H1 (cell line): ENCODE data around the gene KIF5C. TPM values are rescaled to one million over a fixed set of nuclear protein-coding genes. Genes with fewer than 3 reads are reported as not detected.

Experiments
- CTCF ChIA-PET: fragments of 300-600 bp; sonication (Branson Sonifier 250); formaldehyde crosslinking; loops from one replicate; lab custom pipeline; 2021; ENCODE audit not compliant: partially characterized antibody; lab: Charles Lee
- POLR2A ChIA-PET: fragments of 300-600 bp; sonication (Branson Sonifier 250); formaldehyde crosslinking; loops from one replicate; lab custom pipeline; 2021; ENCODE audit warnings: inconsistent platforms; ENCODE audit not compliant: partially characterized antibody; lab: Charles Lee
- DNase-seq, 2 experiments: peaks; one replicate each; pipeline versions ENCODE4 v3.0.0 to v3.0.0-alpha.2; 2010 to 2022; ENCODE audit warnings: low spot score in 2 of 2, low read depth in 1 of 2, mixed read lengths in 1 of 2
- FAIRE-seq: peaks from 2 replicates; lab custom pipeline; 2011; peaks lifted over from hg19 to GRCh38; lab: Jason Lieb, UNC
- H2AFZ ChIP-seq: 2 replicates; pipeline ENCODE4 v1.8.1; 2012; ENCODE audit warnings: low read length, inconsistent platforms
- H2AK5ac ChIP-seq: 2 replicates; pipeline ENCODE4 v1.6.1; 2013; ENCODE audit warnings: low read depth, low read length
- H2BK120ac ChIP-seq: replicated peaks from 2 replicates; pipeline ENCODE3; 2013; ENCODE audit warnings: low read depth, low read length, inconsistent platforms
- H2BK12ac ChIP-seq: 2 replicates; pipeline ENCODE4 v1.6.1; 2013; ENCODE audit warnings: low read depth, low read length
- H2BK15ac ChIP-seq: 2 replicates; pipeline ENCODE4 v1.6.1; 2013; ENCODE audit warnings: low read length
- H2BK20ac ChIP-seq: 2 replicates; pipeline ENCODE4 v1.6.1; 2013; ENCODE audit warnings: low read length
- H2BK5ac ChIP-seq: 2 replicates; pipeline ENCODE4 v1.6.1; 2013; ENCODE audit warnings: low read depth, low read length
- H3K14ac ChIP-seq: 2 replicates; pipeline ENCODE4 v1.6.1; 2013; ENCODE audit warnings: inconsistent platforms; ENCODE audit not compliant: insufficient read length
- H3K18ac ChIP-seq: 2 replicates; pipeline ENCODE4 v1.6.1; 2013; ENCODE audit warnings: low read length; ENCODE audit errors: extremely low read depth
- H3K23ac ChIP-seq: 2 replicates; pipeline ENCODE4 v1.6.1; 2013; ENCODE audit warnings: inconsistent platforms; ENCODE audit not compliant: insufficient read length
- H3K23me2 ChIP-seq: 2 replicates; pipeline ENCODE4 v1.6.1; 2013; ENCODE audit warnings: low read depth, low read length
- H3K27ac ChIP-seq: 2 replicates; pipeline ENCODE4 v1.6.1; 2011; ENCODE audit warnings: low read depth, low read length, inconsistent platforms
- H3K27me3 ChIP-seq, 4 experiments: replicated peaks in 1 of 4; 1 replicate in 1 of 4; 2 replicates in 3 of 4; pipeline versions ENCODE4 v1.6.1 to v1.8.1; 2011 to 2013; ENCODE audit warnings: low read length in 3 of 4, mild to moderate bottlenecking in 3 of 4, inconsistent platforms in 2 of 4, mixed read lengths in 2 of 4, moderate library complexity in 1 of 4; ENCODE audit not compliant: control insufficient read depth in 3 of 4, insufficient read depth in 3 of 4; ENCODE audit errors: extremely low read depth in 1 of 4
- H3K36me3 ChIP-seq, 4 experiments: 2 replicates each; pipeline versions ENCODE4 v1.6.1 to v1.8.1; 2011 to 2013; ENCODE audit warnings: mild to moderate bottlenecking in 4 of 4, low read length in 3 of 4, moderate library complexity in 2 of 4, control low read depth in 1 of 4, inconsistent platforms in 1 of 4; ENCODE audit not compliant: insufficient read depth in 4 of 4, control insufficient read depth in 2 of 4
- H3K4ac ChIP-seq: replicated peaks from 2 replicates; pipeline ENCODE3; 2013; ENCODE audit warnings: low read length, low read depth, mixed read lengths, inconsistent platforms; ENCODE audit not compliant: insufficient read length
- H3K4me1 ChIP-seq, 4 experiments: replicated peaks in 1 of 4; 1 replicate in 1 of 4; 2 replicates in 3 of 4; pipeline versions ENCODE4 v1.6.1 to v1.8.1; 2011 to 2013; ENCODE audit warnings: low read length in 3 of 4, inconsistent platforms in 2 of 4, mixed read lengths in 1 of 4; ENCODE audit not compliant: insufficient read depth in 4 of 4, control insufficient read depth in 3 of 4
- H3K4me2 ChIP-seq, 2 experiments: 2 replicates each; pipeline versions ENCODE4 v1.6.1 to v1.8.1; 2011 to 2013; ENCODE audit warnings: low read depth in 2 of 2, low read length in 2 of 2, control low read depth in 1 of 2, inconsistent platforms in 1 of 2, mild to moderate bottlenecking in 1 of 2; ENCODE audit not compliant: insufficient read depth in 1 of 2
- H3K4me3 ChIP-seq, 4 experiments: fragments of 200-600, 300-600 bp in 1 of 4; sonication (generic), shearing (Covaris generic), sonication (Bioruptor Twin) in 1 of 4; 2 replicates each; pipeline versions ENCODE4 v1.5.1 to v1.8.1; 2011 to 2016; ENCODE audit warnings: low read length in 4 of 4, low read depth in 3 of 4, control low read depth in 2 of 4, inconsistent platforms in 2 of 4, mild to moderate bottlenecking in 2 of 4, mixed read lengths in 1 of 4, moderate library complexity in 1 of 4; ENCODE audit not compliant: insufficient read depth in 2 of 4; ENCODE audit errors: extremely low read depth in 1 of 4
- H3K56ac ChIP-seq: replicated peaks from 2 replicates; pipeline ENCODE3; 2013; ENCODE audit warnings: low read depth, mild to moderate bottlenecking, mixed read lengths, low read length, inconsistent platforms; ENCODE audit not compliant: insufficient read length
- H3K79me1 ChIP-seq: 2 replicates; pipeline ENCODE4 v1.6.1; 2013; ENCODE audit warnings: low read depth, low read length, control low read depth
- H3K79me2 ChIP-seq, 2 experiments: 2 replicates each; pipeline versions ENCODE4 v1.6.1 to v1.8.1; 2012 to 2013; ENCODE audit warnings: low read length in 2 of 2, mild to moderate bottlenecking in 2 of 2, inconsistent platforms in 1 of 2; ENCODE audit not compliant: insufficient read depth in 2 of 2, control insufficient read depth in 1 of 2
- H3K9ac ChIP-seq, 4 experiments: replicated peaks in 1 of 4; 1 replicate in 1 of 4; 2 replicates in 3 of 4; pipeline versions ENCODE4 v1.6.1 to v1.8.1; 2011 to 2013; ENCODE audit warnings: low read depth in 3 of 4, low read length in 3 of 4, control low read depth in 2 of 4, mild to moderate bottlenecking in 2 of 4, moderate library complexity in 2 of 4, inconsistent platforms in 1 of 4; ENCODE audit errors: extremely low read depth in 1 of 4
- H3K9me3 ChIP-seq, 2 experiments: 2 replicates each; pipeline versions ENCODE4 v1.6.1 to v1.8.1; 2012 to 2013; ENCODE audit warnings: mild to moderate bottlenecking in 2 of 2, moderate library complexity in 2 of 2, control low read depth in 1 of 2, inconsistent platforms in 1 of 2, low read depth in 1 of 2, low read length in 1 of 2, mixed read lengths in 1 of 2; ENCODE audit not compliant: insufficient read depth in 2 of 2
- H4K20me1 ChIP-seq, 2 experiments: replicated peaks in 1 of 2; 2 replicates each; pipeline versions ENCODE3 to v1.8.1; 2011 to 2013; ENCODE audit warnings: inconsistent platforms in 2 of 2, low read length in 2 of 2, mild to moderate bottlenecking in 1 of 2; ENCODE audit not compliant: insufficient read depth in 2 of 2, control insufficient read depth in 1 of 2
- H4K5ac ChIP-seq: 2 replicates; pipeline ENCODE4 v1.6.1; 2013; ENCODE audit warnings: low read length, low read depth, mixed read lengths, inconsistent platforms; ENCODE audit not compliant: insufficient read length
- H4K8ac ChIP-seq: 2 replicates; pipeline ENCODE4 v1.8.0; 2013; ENCODE audit warnings: mild to moderate bottlenecking, moderate library complexity, low read length, inconsistent platforms; ENCODE audit not compliant: insufficient read depth; ENCODE audit errors: extremely low read depth
- H4K91ac ChIP-seq: replicated peaks from 2 replicates; pipeline ENCODE3; 2013; ENCODE audit warnings: low read length, mixed read lengths, inconsistent platforms; ENCODE audit not compliant: insufficient read length
- ASH2L ChIP-seq: fragments of 200-600, 300-600 bp; sonication (generic); IDR thresholded peaks from one replicate; pipeline ENCODE4 v1.7.1; 2017; ENCODE audit warnings: low read length
- EGR1 ChIP-seq: IDR thresholded peaks from 2 replicates; pipeline ENCODE4 v1.6.1; 2011; ENCODE audit warnings: low read depth, low read length, borderline replicate concordance
- EP300 ChIP-seq, 2 experiments: IDR thresholded peaks; 1 replicate in 1 of 2; 2 replicates in 1 of 2; pipeline ENCODE4 v1.6.1; 2011 to 2012; ENCODE audit warnings: low read depth in 2 of 2, low read length in 2 of 2, mild to moderate bottlenecking in 2 of 2, borderline replicate concordance in 1 of 2, inconsistent platforms in 1 of 2, moderate library complexity in 1 of 2
- HDAC6 ChIP-seq: IDR thresholded peaks from one replicate; pipeline ENCODE4 v1.7.1; 2012; ENCODE audit warnings: low read depth, mild to moderate bottlenecking, inconsistent platforms, low read length, moderate library complexity
- JUN ChIP-seq: IDR thresholded peaks from 2 replicates; pipeline ENCODE4 v1.6.1; 2011; ENCODE audit warnings: low read depth, mild to moderate bottlenecking, improper control_type of control experiment, low read length
- KDM1A ChIP-seq: fragments of 200-600, 300-600 bp; sonication (generic); IDR thresholded peaks from 2 replicates; pipeline ENCODE4 v1.7.1; 2016; ENCODE audit warnings: mild to moderate bottlenecking, low read length, borderline replicate concordance
- KDM4A ChIP-seq: IDR thresholded peaks from one replicate; pipeline ENCODE4 v1.7.1; 2012; ENCODE audit warnings: low read depth, mild to moderate bottlenecking, moderate library complexity, low read length, inconsistent platforms; ENCODE audit not compliant: severe bottlenecking
- RAD21 ChIP-seq, 2 experiments: IDR thresholded peaks in 1 of 2; conservative IDR thresholded peaks in 1 of 2; 2 replicates each; pipeline ENCODE4 v1.6.1; 2011; ENCODE audit warnings: low read depth in 2 of 2, low read length in 2 of 2, improper control_type of control experiment in 1 of 2, inconsistent platforms in 1 of 2, mild to moderate bottlenecking in 1 of 2, moderate library complexity in 1 of 2
- SP2 ChIP-seq: IDR thresholded peaks from 2 replicates; pipeline ENCODE4 v1.6.1; 2012; ENCODE audit warnings: mild to moderate bottlenecking, low read length, inconsistent platforms
- TAF1 ChIP-seq: IDR thresholded peaks from 2 replicates; pipeline ENCODE4 v1.6.1; 2011; ENCODE audit warnings: mild to moderate bottlenecking, low read depth, low read length
- TEAD4 ChIP-seq: IDR thresholded peaks from 2 replicates; pipeline ENCODE4 v1.6.1; 2012; ENCODE audit warnings: low read depth, low read length, inconsistent platforms, mixed read lengths
- WGBS, 2 experiments: shearing (Covaris generic) in 1 of 2; methylation state at CpG; one replicate each; pipeline versions ENCODE4 v1.1.6 to v1.1.7; 2013 to 2015; ENCODE audit warnings: low lambda C conversion rate in 2 of 2, mixed read lengths in 2 of 2, inconsistent platforms in 1 of 2, low coverage in 1 of 2, missing lambda C conversion rate in 1 of 2; ENCODE audit not compliant: insufficient replicate concordance in 2 of 2, insufficient coverage in 1 of 2, insufficient read length in 1 of 2; ENCODE audit errors: extremely low coverage in 1 of 2, missing lambda C conversion rate in 1 of 2; 5-methylcytosine and 5-hydroxymethylcytosine counted together
- polyA plus RNA-seq, 7 experiments: library from polyadenylated mRNA; depleted of rRNA in 3 of 7; stranded (reverse) in 5 of 7; unstranded in 2 of 7; fragments of >200 nt in 5 of 7; fragments of 200-250 nt in 2 of 7; gene quantifications; 1 replicate in 5 of 7; 2 replicates in 1 of 7; 4 replicates in 1 of 7; pipeline versions ENCODE4 v1.2.1 to v1.2.3, GENCODE V29; 2011 to 2013; ENCODE audit warnings: missing spikeins in 2 of 7, mixed read lengths in 2 of 7
- total RNA-seq: library from RNA; stranded (reverse); fragmentation: NEBNext Ultra II Directional; extraction: Animal tissue kit (Norgen Biotek cat#: 25700); gene quantifications from 2 replicates; pipeline ENCODE4 v1.2.1, GENCODE V29; 2021

KIF5C gene
- total and polyA plus RNA-seq, 2 of the 8 experiments (the other 6 are each of a cell fraction or from before 2014, with no cell fraction given): 16.3 to 66.4 TPM

- DNase-seq (no peak), FAIRE-seq (no peak)
- no peak overlapping the region for H2BK12ac ChIP-seq
- H3K9ac ChIP-seq: no peak overlapping the region
- H2AK5ac ChIP-seq: no peak overlapping the region
- H3K56ac ChIP-seq: no peak overlapping the region
- H3K4me1 ChIP-seq: no peaks in the 10 kb centered on the region
- no peaks in the 10 kb centered on the region for H3K9me3 ChIP-seq
- H3K4me3 ChIP-seq: no peak overlapping the region
- no peak overlapping the region for H2BK15ac ChIP-seq
- no peak overlapping the region for H2BK5ac ChIP-seq
- no peak overlapping the region for H4K8ac ChIP-seq
- no peak overlapping the region for H3K4me2 ChIP-seq
- no peaks in the 10 kb centered on the region for H3K79me1 ChIP-seq
- no peaks in the 10 kb centered on the region for H3K27me3 ChIP-seq
- no peak overlapping the region for H3K27ac ChIP-seq
- no peak overlapping the region for H3K18ac ChIP-seq
- no peaks in the 10 kb centered on the region for H3K23me2 ChIP-seq
- H3K14ac ChIP-seq: no peak overlapping the region
- WGBS, 2 experiments: 64% methylated on average over 4 of the region's 4 CpGs; no CpG with 5 or more reads in 1 of the 2 experiments
- H3K23ac ChIP-seq: no peak overlapping the region
- CTCF ChIA-PET: interaction anchor here (0.6 to 1.6 kb wide), 5 partner anchors 12 to 282 kb away, joined by 3 to 4 read pairs (median 3); no protein-coding TSS in a partner anchor
- no peaks in the 10 kb centered on the region for H3K36me3 ChIP-seq
- H3K79me2 ChIP-seq: no peaks in the 10 kb centered on the region
- H2BK120ac ChIP-seq: no peak overlapping the region
- no peak overlapping the region for H4K91ac ChIP-seq
- H3K4ac ChIP-seq: no peak overlapping the region
- H4K20me1 ChIP-seq: no peaks in the 10 kb centered on the region
- POLR2A ChIA-PET: no interaction called here
- no peak overlapping the region for H4K5ac ChIP-seq
- no peak overlapping the region for H2AFZ ChIP-seq
- TF ChIP-seq RAD21 (IDR thresholded peaks at IDR 0.05 in 1 of 2, conservative IDR thresholded peaks at IDR 0.05 in 1 of 2; ENCODE audit: low read depth in 2 of 2, low read length in 2 of 2) (no peak), JUN (no peak), EP300 (IDR thresholded peaks at IDR 0.05; ENCODE audit: borderline replicate concordance in 1 of 2, low read depth in 2 of 2, low read length in 2 of 2) (no peak), ASH2L (no peak), EGR1 (no peak), TAF1 (no peak), TEAD4 (no peak), SP2 (no peak), KDM4A (no peak), HDAC6 (no peak), KDM1A (no peak)
- H2BK20ac ChIP-seq: no peak overlapping the region
Observed at GRCh38 chr2:148842050-148842449, 33.0 kb upstream of the KIF5C start.
